Renal cortical epithelial cell (primary cell): ENCODE measurements around the gene CALY. TPM values are rescaled to one million over a fixed set of nuclear protein-coding genes. Genes with fewer than 3 reads are reported as not detected.

Experiments
- DNase-seq: peaks from one replicate; pipeline ENCODE4 v3.0.0-alpha.2; 2011; ENCODE audit warnings: low read depth
- total RNA-seq: library from RNA; depleted of rRNA; stranded (reverse); fragments of >200 nt; gene quantifications from 2 replicates; pipeline ENCODE4 v1.2.3, GENCODE V29; 2014

Gene CALY
- total RNA-seq, 1 donor from 2014 or later: not detected

- no peak for DNase-seq
These were observed 29.4 kb upstream of the CALY start for GRCh38 chr10:133366130-133366478.

- DNase-seq: no peak
These were observed 28.9 kb upstream of the CALY start for GRCh38 chr10:133365461-133366129.

- DNase-seq: no peak
These were observed 28.1 kb upstream of the CALY start for GRCh38 chr10:133364645-133365431.

DNA sequence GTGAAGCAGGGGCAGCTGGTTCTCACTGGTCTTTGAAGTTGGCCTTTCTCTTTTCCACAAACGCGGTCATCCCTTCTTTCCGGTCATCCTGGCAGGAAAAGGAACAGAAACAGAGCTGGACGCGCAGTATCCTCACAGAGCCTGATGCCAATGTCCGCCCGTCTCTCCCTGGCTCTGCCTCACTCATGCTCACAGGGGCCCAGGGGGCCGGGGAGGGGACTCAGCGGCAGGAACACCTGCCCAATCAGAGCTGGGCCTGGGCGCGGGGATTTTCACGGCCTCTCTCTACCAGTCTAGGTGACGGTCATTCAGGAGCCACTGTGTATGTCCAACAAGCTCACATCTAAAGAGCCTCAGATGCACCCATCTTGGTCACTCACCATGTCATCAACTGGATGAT, 26.1 kb upstream of the CALY start:
- no peak for DNase-seq

GRCh38 chr10:133361773-133362441, 25.2 kb upstream of the CALY start:
- DNase-seq: no peak

DNA sequence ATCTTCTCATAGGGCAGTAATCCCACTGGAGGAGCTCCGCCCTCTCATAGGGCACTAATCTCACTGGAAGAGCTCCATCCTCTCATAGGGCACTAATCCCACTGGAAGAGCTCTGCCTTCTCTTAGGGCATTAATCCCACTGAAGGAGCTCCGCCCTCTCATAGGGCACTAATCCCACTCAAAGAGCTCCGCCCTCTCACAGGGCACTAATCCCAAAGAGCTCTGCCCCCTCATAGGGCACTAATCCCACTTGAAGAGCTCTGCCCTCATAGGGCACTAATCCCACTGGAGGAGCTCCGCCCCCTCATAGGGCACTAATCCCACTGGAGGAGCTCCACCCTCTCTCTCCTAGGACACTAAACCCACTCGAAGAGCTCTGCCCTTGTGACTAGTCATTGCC, 24.5 kb upstream of the CALY start:
- DNase-seq: no peak

DNA sequence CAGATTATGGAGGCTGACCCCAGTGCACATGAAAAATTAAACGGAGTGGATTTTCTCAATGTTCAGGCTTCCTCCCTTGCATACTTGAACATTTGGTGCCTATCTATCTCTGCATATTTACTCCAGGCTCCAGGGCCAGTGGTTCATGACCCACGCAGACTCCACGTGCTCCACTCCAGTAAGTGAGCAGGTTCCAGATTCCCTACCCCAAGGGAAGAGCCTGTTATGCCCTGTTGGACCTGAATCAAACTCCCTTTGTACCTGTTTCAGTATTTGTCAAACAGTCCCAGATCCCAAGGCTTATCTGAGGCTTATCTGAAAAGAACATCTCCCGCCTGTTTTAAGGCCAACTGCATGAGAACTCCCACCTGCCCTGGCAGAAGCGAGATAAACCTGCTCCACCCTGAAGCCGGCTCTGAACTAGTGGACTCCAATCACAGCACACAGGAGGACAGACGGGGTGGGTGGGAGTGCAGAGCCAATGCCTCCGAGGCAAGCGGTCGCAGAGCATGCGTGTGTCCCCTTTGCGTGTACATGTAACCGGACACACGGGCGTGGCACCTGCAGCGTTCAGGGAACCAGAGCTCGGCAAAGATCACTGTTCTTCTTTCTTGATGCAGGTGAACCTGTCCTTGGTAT, 23.4 kb upstream of the CALY start:
- DNase-seq: no peak

- DNase-seq: no peak
These were observed 22.9 kb upstream of the CALY start for GRCh38 chr10:133359554-133359971.

DNA sequence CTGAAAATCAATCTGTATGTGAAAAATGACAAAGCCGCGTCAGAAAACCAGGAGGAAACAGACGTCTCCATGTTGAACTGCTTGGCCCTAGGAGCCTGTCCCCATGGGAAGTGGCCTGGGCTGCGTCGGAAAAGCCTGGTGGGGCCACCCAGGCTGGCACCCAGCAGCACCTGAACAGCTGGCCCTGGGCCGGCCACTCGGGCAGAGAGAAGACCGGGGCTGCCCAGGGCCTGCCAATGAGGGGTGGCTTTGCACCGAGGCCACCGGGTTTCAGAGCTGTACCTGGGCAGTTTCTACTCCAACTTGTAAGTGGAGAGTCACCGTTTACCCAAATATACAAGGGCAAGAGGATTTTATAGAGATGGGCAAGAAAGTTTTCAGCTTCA, 22.2 kb upstream of the CALY start:
- DNase-seq: no peak

DNA sequence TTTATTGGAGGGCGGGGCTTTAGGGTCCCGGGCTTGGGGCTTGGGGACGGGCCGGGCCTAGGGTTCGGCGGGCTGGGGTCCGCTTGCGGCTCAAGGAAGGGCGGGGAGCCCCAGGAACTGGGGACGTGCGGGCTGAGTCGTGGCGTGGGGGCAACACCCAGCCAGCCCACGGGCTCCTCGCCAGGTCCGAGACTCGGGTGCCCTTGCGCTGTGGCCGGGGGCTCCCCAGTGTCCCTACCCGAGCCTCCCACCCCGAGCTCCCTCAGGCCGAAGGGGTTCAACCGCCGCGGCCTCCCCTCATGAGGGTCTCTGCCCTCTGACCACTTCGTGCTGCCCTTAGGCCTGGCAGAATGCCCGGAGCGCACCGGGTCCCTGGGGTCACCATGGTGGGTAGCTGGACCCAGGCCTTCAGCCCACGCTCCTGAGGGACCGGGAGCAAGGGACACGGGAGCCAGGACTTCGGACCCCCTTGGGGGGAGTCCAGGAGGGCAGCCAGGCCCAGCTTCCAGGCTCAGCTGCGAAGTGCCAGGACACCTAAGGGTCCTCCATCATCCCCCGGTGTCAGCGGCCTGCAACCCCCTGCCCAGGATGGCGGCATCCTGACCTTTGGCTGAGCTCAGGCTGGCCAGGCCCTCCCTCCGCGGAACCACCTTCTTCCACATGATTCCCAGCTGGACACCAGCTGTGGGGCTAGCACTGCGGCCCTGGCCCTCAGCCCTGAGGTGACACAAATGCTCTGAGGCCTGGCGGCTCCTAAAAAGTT, 21.6 kb upstream of the CALY start:
- DNase-seq: no peak

- DNase-seq: peak; percentile 30
These were observed 20.8 kb upstream of the CALY start, which contains the start of gene FUOM for GRCh38 chr10:133357285-133358161. Gene FUOM, minus strand, starts transcription at chr10:133358019. Its CDS starts 12 bp downstream, at chr10:133358007.

- no peak for DNase-seq
These were observed 20.0 kb upstream of the CALY start for GRCh38 chr10:133356549-133357284.

GRCh38 chr10:133355991-133356390, 19.3 kb upstream of the CALY start:
- no peak for DNase-seq

- no peak for DNase-seq
These were observed 18.6 kb upstream of the CALY start for GRCh38 chr10:133355266-133355665.

DNA sequence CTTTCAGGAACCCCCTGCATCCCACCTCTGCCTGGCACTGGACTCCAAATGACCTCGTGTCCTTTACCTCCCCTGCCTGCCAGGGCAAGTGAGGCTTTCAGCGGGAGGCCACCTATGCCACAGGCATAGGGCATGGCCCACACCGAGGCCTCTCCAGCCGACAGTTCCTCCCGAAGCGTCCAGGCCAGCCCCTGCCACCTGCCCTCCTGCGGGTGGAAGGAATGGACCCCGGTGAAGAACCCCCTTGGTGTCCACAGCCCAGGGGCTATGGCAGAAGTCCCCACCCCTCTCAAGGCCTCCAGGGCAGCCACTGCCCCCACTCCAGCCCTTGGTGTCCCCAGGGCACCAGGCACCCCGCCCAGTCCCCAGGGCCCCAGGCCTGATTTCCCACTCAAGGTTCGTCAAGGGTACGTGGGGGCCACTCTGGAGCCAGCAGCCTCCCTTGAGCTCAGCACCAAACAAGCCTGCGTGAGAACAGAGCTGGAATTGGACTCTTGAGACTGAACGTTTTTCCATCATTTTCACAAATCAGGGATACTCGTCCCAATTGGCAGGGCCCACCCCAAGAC, 18.1 kb upstream of the CALY start:
- no peak for DNase-seq

DNA sequence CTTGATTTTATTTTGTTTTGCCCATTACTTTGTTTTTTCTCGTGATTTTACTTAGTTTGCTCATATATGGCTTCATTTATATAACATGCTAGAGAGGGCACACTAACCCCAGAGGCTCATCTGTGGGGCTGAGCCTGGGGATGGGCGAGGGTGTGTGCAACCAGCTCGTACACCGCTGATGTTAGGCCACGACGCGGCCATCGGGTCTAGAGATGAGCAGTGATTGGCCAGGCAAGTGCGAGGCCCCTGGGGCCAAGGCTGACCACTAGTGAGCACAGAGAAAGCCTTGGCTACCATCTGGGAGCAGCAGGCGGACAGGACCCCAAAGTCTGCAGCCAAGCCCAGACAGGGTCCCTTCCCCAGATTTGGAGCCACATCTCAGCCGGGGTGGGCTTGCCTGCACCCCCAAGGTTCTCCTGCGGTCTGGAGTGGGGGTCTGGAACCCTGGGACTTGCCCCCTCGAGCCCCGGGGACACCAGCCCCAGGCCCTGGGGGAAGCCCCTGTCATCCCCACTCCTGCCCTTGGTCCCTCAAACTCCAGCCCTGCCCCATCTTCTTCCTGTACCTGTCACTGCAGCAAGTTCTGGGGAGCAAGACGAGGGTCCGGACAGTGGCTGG, 17.4 kb upstream of the CALY start:
- DNase-seq: no peak

DNA sequence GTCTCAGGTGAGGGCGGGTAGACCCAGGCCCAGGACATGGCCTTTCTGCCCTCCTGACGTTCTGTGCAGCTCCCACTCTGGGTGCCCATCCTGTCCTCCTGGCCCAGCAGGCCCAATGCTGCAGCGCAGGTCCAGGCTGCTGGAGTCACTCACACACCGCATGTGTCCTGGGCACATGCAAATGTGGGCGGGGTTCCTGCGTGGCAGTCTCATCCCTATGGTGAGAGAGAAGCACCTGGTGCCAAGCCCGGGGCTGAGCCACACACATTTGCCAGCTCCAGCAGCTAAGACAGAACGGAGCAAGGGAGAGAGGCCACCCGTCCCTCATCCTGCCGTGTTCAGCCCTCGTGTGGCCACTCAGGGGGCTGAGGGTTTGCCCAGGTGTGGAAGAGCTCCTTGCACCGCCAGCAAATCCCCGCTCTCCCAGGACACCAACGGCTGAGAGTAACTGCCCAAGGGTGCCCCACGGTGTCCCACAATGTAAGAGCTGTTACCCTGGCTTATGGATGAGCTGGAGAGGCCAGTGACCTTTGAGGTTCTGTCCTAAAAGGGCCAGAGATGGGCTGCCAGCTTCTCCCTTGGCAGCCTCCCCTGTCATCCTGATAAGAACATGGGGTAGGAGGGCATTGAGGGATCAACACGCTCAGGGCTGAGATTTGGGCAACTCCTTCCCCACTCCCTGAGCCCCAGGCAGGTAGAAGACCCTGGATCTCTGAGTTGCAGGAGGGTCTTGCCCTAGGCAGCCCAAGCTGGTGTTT, 16.7 kb upstream of the CALY start:
- no peak for DNase-seq
